ENCODE data around the gene SREK1.
"Not testable (repeated sequence)": the region's sequence is repeated elsewhere in the genome, so short reads cannot be mapped to it uniquely, and the experiment has no call there.

Gene SREK1

DNA sequence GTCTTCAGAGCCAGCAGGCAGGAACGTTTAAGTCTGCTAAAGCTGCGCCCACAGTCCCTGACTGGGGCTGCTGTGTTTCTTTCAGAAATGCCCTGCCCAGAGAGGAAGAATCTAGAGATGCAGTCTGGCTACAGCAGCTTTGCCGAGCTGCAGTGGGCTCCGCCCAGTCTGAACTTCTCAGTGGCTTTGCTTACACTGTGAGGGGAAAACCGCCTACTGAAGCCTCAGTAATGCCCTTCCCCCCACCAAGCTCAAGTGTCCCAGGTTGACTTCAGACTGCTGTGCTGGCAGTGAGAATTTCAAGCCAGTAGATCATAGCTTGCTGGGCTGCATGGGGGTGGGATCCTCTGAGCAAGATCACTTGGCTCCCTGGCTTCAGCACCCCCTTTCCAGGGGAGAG is 78.4 kb downstream of the SREK1 start:
- DNase-seq (ENCODE audit: low read depth, low spot score): no peak

DNA sequence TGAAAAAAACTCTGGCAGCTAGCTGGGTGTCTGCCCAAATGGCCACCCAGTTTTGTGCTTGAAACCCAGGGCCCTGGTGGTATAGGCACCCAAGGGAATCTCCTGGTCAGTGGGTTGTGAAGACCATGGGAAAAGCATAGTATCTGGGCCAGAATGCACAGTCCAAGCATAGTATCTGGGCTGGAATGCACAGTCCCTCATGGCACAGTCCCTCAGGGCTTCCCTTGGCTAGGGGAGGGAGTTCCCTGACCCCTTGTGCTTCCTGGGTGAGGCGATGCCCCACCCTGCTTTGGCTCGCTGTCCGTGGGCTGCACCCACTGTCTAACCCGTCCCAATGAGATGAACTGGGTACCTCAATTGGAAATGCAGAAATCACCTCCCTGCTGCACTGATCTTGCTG is 78.8 kb downstream of the SREK1 start:
- DNase-seq (ENCODE audit: low read depth, low spot score): not testable (repeated sequence)

GRCh38 chr5:66223637-66224036 is 79.5 kb downstream of the SREK1 start:
- DNase-seq (ENCODE audit: low read depth, low spot score): no peak

- DNase-seq (ENCODE audit: low read depth, low spot score): no peak
These were observed 80.2 kb downstream of the SREK1 start for GRCh38 chr5:66224274-66224673.

GRCh38 chr5:66224773-66225553 is 80.9 kb downstream of the SREK1 start:
- DNase-seq (ENCODE audit: low read depth, low spot score): no peak

GRCh38 chr5:66230551-66230950 is 86.5 kb downstream of the SREK1 start:
- no peak for DNase-seq (ENCODE audit: low read depth, low spot score)

DNA sequence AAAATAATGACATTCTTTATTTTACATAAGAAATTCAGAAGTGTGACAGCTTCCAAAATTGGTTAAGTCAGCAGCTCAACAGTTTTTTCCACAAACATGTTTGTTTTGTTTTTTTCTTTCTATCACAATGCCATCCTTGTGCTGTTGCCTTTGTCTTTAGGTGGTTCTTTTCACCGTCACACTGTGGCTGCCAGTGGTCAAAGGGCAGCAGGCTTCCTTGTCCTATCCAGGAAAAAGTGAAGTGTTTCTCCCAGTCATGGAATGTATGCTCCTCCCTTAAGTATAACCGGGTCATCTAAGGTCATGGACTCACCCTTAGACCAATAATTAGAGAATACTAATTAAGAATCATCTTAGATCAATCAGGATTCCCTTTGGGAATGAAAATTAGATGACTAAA is 87.4 kb downstream of the SREK1 start:
- DNase-seq (ENCODE audit: low read depth, low spot score): no peak

DNA sequence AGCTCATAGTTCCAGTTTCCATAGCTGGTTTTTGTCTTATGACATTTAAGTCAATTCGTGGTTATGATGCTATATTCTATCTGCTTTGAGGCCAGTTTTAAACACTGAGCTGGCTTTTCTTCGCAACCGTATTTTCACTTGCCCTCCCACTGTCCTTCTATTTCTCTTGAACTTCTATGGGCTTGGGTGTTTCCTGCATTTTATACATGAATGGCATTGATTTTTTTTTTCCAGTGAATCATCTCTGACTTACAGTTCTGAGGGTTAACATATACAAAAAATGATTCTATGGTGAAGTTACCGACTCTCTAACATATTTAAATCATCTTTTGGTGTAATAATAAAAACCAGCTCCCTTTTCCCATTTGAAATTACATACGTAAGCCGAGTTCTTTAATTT is 88.2 kb downstream of the SREK1 start:
- DNase-seq (ENCODE audit: low read depth, low spot score): no peak

DNA sequence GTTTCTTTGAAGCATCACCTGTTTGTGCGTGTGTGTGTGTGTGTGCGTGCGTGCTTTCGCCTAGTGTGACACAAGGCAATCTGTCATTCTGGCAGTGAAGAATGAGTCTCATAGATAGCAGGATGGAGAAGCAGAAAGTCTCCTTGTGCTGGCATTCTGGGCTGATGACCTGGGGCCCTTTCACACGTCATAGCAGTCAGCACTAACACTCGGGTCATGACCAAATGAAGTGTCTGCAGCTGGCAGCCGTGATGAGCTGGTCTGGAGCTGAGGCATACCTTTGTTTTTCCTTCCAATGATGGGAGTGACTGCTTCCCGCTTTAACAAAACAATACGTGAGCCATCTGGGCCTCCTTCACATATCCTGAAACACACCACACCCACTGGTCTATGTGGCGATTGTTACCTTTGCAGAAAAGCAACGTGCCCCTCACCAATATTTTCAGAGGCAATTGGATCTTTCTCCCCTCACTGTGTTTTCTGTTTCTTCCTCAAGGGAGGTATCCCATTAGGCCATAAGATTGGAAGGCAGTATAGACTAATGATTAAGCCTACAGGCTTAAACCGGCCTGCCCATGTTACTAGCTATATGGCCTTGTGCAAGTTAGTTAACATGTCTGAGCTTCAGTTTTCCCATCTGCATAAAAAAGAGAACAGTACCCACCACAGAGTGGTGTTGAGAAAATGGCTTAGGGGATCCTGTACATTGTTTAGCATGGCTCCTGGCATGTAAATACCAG is 88.8 kb downstream of the SREK1 start:
- DNase-seq (ENCODE audit: low read depth, low spot score): no peak
